Choroid plexus epithelial cell (primary cell): ENCODE results near the gene CDH7.

Experiments used
- DNase-seq: peaks from one replicate; pipeline ENCODE4 v3.0.0-alpha.2; 2010; ENCODE audit warnings: low read depth
- H3K4me3 ChIP-seq: 2 replicates; pipeline ENCODE4 v1.5.1; 2011; ENCODE audit warnings: low read depth, mild to moderate bottlenecking, control low read depth, low read length, moderate library complexity
- CTCF ChIP-seq: conservative IDR thresholded peaks from 2 replicates; pipeline ENCODE4 v1.5.1; 2011; ENCODE audit warnings: low read depth, mild to moderate bottlenecking, control low read depth, inconsistent platforms, low read length, moderate library complexity

The CDH7 gene

GRCh38 chr18:65792456-65793074, 41.8 kb downstream of the CDH7 start:
- TF ChIP-seq CTCF, result no peak
- no peak overlapping the region for H3K4me3 ChIP-seq
- DNase-seq, result no peak

GRCh38 chr18:65808759-65809158, 57.9 kb downstream of the CDH7 start:
- no peak overlapping the region for H3K4me3 ChIP-seq
- no peak for TF ChIP-seq CTCF
- no peak for DNase-seq

GRCh38 chr18:65811307-65811706, 60.5 kb downstream of the CDH7 start:
- H3K4me3 ChIP-seq, result no peak overlapping the region
- TF ChIP-seq CTCF, result no peak

GRCh38 chr18:65815506-65815905, 64.7 kb downstream of the CDH7 start:
- DNase-seq, result no peak
- no peak for TF ChIP-seq CTCF
- H3K4me3 ChIP-seq, result no peak overlapping the region

More at GRCh38 chr18:65811307-65811706, 60.5 kb downstream of the CDH7 start:
- no peak for DNase-seq

- TF ChIP-seq CTCF, result no peak
- H3K4me3 ChIP-seq, result no peak overlapping the region
- no peak for DNase-seq
Observed at GRCh38 chr18:65817178-65817577, 66.4 kb downstream of the CDH7 start.

- no peak for DNase-seq
Observed at GRCh38 chr18:65821911-65822310, 71.1 kb downstream of the CDH7 start.

More at GRCh38 chr18:65821911-65822310, 71.1 kb downstream of the CDH7 start:
- TF ChIP-seq CTCF, result no peak
- H3K4me3 ChIP-seq, result no peak overlapping the region
